ENCODE measurements around the gene GPATCH3. TPM values are rescaled to one million over a fixed set of nuclear protein-coding genes. Genes with fewer than 3 reads are reported as not detected.

Gene GPATCH3
- total RNA-seq, 1 experiment from 2014 or later: 20.6 TPM

DNA sequence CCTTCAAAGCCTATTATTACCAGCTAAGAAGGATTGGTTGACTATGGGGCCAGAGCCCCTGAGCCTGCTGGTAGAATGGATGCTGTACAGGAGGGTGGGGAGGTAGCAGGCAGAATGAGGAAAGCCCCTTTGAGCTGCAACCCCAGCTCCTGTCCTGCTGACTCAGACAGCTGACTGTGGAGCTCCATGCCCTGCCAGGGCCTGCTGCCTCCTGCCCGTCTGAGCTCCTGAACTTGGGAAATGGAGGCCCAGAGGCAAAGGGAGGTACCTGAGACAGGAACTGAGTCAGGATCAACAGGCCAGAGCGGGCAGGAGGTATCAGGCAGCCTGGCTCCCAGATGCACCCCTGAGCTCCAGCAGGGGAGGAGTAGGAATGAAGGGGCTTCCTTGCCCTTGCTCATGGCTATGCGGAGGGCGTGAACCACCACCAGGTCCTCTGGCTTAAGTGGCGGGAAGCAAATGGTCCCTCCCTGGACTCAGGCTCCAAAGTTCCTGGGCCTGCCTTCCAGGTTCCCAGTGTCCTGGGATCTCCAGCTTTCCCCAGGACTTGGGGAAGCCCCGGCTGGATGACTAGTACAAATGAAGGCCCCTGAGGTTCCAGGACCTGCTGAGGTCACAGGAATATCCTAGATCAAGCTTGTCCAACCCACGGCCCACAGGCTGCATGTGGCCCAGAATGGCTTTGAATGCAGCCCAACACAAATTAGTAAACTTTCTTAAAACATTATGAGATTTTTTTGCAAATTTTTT lies 41.2 kb downstream of the GPATCH3 start:
- BruUV-seq (replicated peaks): no TSS peak
- Histone ChIP-seq H3K4me1 (no peaks in the 10 kb centered on the region), H3K4me3 (ENCODE audit: low read depth, low read length) (no peak overlapping the region), H3K9me3 (no peaks in the 10 kb centered on the region), H3K36me3 (ENCODE audit: control insufficient read depth, insufficient read depth, low read length) (no peaks in the 10 kb centered on the region), H3K27me3 (replicated peaks; ENCODE audit: control insufficient read depth, insufficient read depth, low read length) (no peaks in the 10 kb centered on the region)
- Mint-ChIP-seq H3K27me3 (ENCODE audit: insufficient read depth, unreplicated experiment) (no peaks in the 10 kb centered on the region), H3K4me1 (ENCODE audit: low read depth, unreplicated experiment) (peaks cover 7% of the 10 kb centered on the region), H3K4me3 (ENCODE audit: unreplicated experiment) (no peak overlapping the region), H3K36me3 (ENCODE audit: insufficient read depth, unreplicated experiment) (peaks cover 12% of the 10 kb centered on the region), H3K27ac (ENCODE audit: unreplicated experiment) (no peak overlapping the region), H3K9me3 (ENCODE audit: unreplicated experiment) (no peaks in the 10 kb centered on the region)
- DNase-seq: no peak
- TF ChIP-seq, protein P1, sequence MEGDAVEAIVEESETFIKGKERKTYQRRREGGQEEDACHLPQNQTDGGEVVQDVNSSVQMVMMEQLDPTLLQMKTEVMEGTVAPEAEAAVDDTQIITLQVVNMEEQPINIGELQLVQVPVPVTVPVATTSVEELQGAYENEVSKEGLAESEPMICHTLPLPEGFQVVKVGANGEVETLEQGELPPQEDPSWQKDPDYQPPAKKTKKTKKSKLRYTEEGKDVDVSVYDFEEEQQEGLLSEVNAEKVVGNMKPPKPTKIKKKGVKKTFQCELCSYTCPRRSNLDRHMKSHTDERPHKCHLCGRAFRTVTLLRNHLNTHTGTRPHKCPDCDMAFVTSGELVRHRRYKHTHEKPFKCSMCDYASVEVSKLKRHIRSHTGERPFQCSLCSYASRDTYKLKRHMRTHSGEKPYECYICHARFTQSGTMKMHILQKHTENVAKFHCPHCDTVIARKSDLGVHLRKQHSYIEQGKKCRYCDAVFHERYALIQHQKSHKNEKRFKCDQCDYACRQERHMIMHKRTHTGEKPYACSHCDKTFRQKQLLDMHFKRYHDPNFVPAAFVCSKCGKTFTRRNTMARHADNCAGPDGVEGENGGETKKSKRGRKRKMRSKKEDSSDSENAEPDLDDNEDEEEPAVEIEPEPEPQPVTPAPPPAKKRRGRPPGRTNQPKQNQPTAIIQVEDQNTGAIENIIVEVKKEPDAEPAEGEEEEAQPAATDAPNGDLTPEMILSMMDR (IDR thresholded peaks at IDR 0.05; ENCODE audit: insufficient read depth in 1 of 2, low read depth in 1 of 2, low read length in 1 of 2, severe bottlenecking in 1 of 2, unreplicated experiment in 1 of 2): no peak
- ChIA-PET CTCF (no interaction called here), POLR2A (no interaction called here)
- intact Hi-C loops (cut with micrococcal nuclease; ENCODE audit: unreplicated experiment): no loop called here

DNA sequence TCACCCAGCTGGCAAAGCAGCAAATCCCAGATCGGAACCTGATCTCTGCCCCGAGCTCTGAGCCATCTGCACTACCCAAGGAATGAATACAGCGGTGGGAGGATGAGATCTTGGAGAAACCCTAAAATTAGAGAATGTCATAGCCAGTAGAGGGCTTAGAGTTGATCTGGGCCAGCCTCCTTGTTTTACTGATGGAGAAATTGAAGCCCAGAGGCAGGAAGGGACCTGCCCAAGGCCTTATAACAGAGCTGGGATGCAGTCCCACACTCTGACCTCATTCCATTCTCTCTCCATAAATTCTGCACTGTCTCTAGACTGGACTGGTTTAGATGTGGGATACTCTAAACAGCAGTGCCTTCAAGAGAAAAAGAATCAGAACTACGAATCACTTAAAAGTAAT lies 42.1 kb downstream of the GPATCH3 start:
- intact Hi-C loops (cut with micrococcal nuclease; ENCODE audit: unreplicated experiment): no loop called here
- no peaks in the 10 kb centered on the region for H3K36me3 ChIP-seq (ENCODE audit: control insufficient read depth, insufficient read depth, low read length)
- Mint-ChIP-seq H3K4me1 (ENCODE audit: low read depth, unreplicated experiment) (peaks cover 7% of the 10 kb centered on the region), H3K27me3 (ENCODE audit: insufficient read depth, unreplicated experiment) (no peaks in the 10 kb centered on the region), H3K9me3 (ENCODE audit: unreplicated experiment) (no peaks in the 10 kb centered on the region), H3K36me3 (ENCODE audit: insufficient read depth, unreplicated experiment) (peaks cover 12% of the 10 kb centered on the region), H3K4me3 (ENCODE audit: unreplicated experiment) (no peak overlapping the region), H3K27ac (ENCODE audit: unreplicated experiment) (no peak overlapping the region)
- no peaks in the 10 kb centered on the region for H3K4me1 ChIP-seq
- ChIA-PET CTCF (no interaction called here), POLR2A (no interaction called here)
- no peak overlapping the region for H3K4me3 ChIP-seq (ENCODE audit: low read depth, low read length)
- TF ChIP-seq, protein P1 (IDR thresholded peaks at IDR 0.05; ENCODE audit: insufficient read depth in 1 of 2, low read depth in 1 of 2, low read length in 1 of 2, severe bottlenecking in 1 of 2, unreplicated experiment in 1 of 2): no peak
- BruUV-seq (replicated peaks): no TSS peak
- no peak for DNase-seq
- H3K27me3 ChIP-seq (replicated peaks; ENCODE audit: control insufficient read depth, insufficient read depth, low read length): no peaks in the 10 kb centered on the region
- H3K9me3 ChIP-seq: no peaks in the 10 kb centered on the region

DNA sequence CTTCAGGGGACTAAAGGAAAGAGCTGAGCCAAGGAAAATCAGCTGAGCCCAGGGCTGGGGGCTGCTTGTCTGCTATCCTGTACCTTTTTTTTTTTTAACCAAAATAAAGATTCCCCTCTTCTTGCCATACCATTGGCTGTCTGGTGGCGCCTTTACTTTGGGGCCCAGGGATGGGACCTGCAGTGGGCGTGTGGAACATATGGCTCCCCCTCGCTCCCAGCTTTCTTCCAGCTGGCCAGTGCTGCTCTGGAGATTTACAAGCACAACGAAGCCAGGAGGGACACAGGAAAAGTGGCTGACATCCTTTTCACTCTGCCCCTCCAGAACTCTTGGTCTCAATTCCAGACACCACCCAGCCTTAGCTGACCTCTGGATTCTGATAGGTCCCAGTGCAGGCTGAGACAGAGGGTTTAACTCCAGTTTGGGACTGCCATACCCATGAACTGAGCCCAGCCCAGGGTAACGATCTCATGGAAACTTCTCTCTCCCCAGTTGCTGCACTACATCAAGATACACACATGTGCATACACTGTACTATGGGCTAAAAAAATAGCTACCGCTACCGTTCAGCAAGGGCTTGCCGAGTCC lies 42.7 kb downstream of the GPATCH3 start:
- intact Hi-C loops (cut with micrococcal nuclease; ENCODE audit: unreplicated experiment): no loop called here
- H3K4me3 Mint-ChIP-seq (ENCODE audit: unreplicated experiment): no peak overlapping the region
- no peak overlapping the region for H3K27ac Mint-ChIP-seq (ENCODE audit: unreplicated experiment)
- Histone ChIP-seq H3K36me3 (ENCODE audit: control insufficient read depth, insufficient read depth, low read length) (no peaks in the 10 kb centered on the region), H3K4me1 (no peaks in the 10 kb centered on the region), H3K4me3 (ENCODE audit: low read depth, low read length) (no peak overlapping the region), H3K9me3 (no peaks in the 10 kb centered on the region), H3K27me3 (replicated peaks; ENCODE audit: control insufficient read depth, insufficient read depth, low read length) (no peaks in the 10 kb centered on the region)
- H3K9me3 Mint-ChIP-seq (ENCODE audit: unreplicated experiment): no peaks in the 10 kb centered on the region
- BruUV-seq (replicated peaks): no TSS peak
- POLR2A ChIA-PET: no interaction called here
- CTCF ChIA-PET: interaction anchor here (0.6 kb wide), 1 partner anchor 357 kb away, joined by 8 read pairs; no protein-coding TSS in a partner anchor
- peaks cover 14% of the 10 kb centered on the region for H3K36me3 Mint-ChIP-seq (ENCODE audit: insufficient read depth, unreplicated experiment)
- TF ChIP-seq, protein P1 (IDR thresholded peaks at IDR 0.05; ENCODE audit: insufficient read depth in 1 of 2, low read depth in 1 of 2, low read length in 1 of 2, severe bottlenecking in 1 of 2, unreplicated experiment in 1 of 2): no peak
- no peaks in the 10 kb centered on the region for H3K27me3 Mint-ChIP-seq (ENCODE audit: insufficient read depth, unreplicated experiment)
- H3K4me1 Mint-ChIP-seq (ENCODE audit: low read depth, unreplicated experiment): peaks cover 7% of the 10 kb centered on the region
- no peak for DNase-seq
